B cell (primary cell): ENCODE data around the gene NGEF. TPM values are rescaled to one million over a fixed set of nuclear protein-coding genes. Genes with fewer than 3 reads are reported as not detected.

Experiments
- ATAC-seq: fragments of 200-7000 bp; cut with Tn5 transposase; one replicate; pipeline ENCODE4 v1.10.0; 2021; ENCODE audit warnings: low read depth, mild to moderate bottlenecking, moderate number of reproducible peaks, moderate library complexity
- CTCF ChIA-PET: fragments of 350-600 bp; sonication (Branson Sonifier 250); formaldehyde crosslinking; loops from one replicate; lab custom pipeline; 2021; ENCODE audit warnings: antibody characterized with exemption, inconsistent platforms; lab: Charles Lee
- POLR2A ChIA-PET: fragments of 350-600 bp; sonication (Branson Sonifier 250); formaldehyde crosslinking; loops from one replicate; lab custom pipeline; 2021; ENCODE audit warnings: antibody characterized with exemption; lab: Charles Lee
- DNase-seq: peaks from one replicate; pipeline ENCODE4 v3.0.0; 2013
- H2AFZ ChIP-seq: 2 replicates; pipeline ENCODE4 v1.6.1; 2012; ENCODE audit warnings: mild to moderate bottlenecking, low read depth, low read length; ENCODE audit not compliant: insufficient read depth, poor library complexity, severe bottlenecking
- H3K27ac ChIP-seq, 2 donors: 1 replicate in 1 of 2; 2 replicates in 1 of 2; pipeline ENCODE4 v1.5.1; 2012 to 2013; ENCODE audit warnings: low read length in 2 of 2, mild to moderate bottlenecking in 2 of 2, moderate library complexity in 1 of 2
- H3K27me3 ChIP-seq, 4 experiments: fragments of 200-600 bp in 1 of 4; sonication (generic) in 1 of 4; replicated peaks in 1 of 4; 1 replicate in 2 of 4; 2 replicates in 2 of 4; pipeline versions ENCODE4 v1.6.1 to v1.7.0; 2013 to 2016; ENCODE audit warnings: low read length in 3 of 4, mild to moderate bottlenecking in 2 of 4, mixed read lengths in 1 of 4, moderate library complexity in 1 of 4; ENCODE audit not compliant: insufficient read depth in 4 of 4, control insufficient read depth in 3 of 4; ENCODE audit errors: control extremely low read depth in 1 of 4
- H3K36me3 ChIP-seq, 2 experiments: replicated peaks in 1 of 2; 1 replicate in 1 of 2; 2 replicates in 1 of 2; pipeline versions ENCODE4 v1.6.1 to v1.7.1; 2013; ENCODE audit warnings: low read length in 1 of 2; ENCODE audit not compliant: insufficient read depth in 2 of 2, control insufficient read depth in 1 of 2; ENCODE audit errors: control extremely low read depth in 1 of 2, extremely low read depth in 1 of 2
- H3K4me1 ChIP-seq, 2 donors: fragments of 200-600 bp in 1 of 2; sonication (generic) in 1 of 2; 1 replicate in 1 of 2; 2 replicates in 1 of 2; pipeline versions ENCODE4 v1.5.1 to v1.6.1; 2013 to 2017; ENCODE audit warnings: low read length in 2 of 2; ENCODE audit not compliant: control insufficient read depth in 2 of 2, insufficient read depth in 2 of 2
- H3K4me2 ChIP-seq: replicated peaks from 2 replicates; pipeline ENCODE3; 2012; ENCODE audit warnings: mild to moderate bottlenecking, low read depth, low read length; ENCODE audit not compliant: poor library complexity, severe bottlenecking
- H3K4me3 ChIP-seq, 5 experiments: fragments of 200-600 bp in 1 of 5; sonication (generic) in 1 of 5; 1 replicate in 3 of 5; 2 replicates in 2 of 5; pipeline versions ENCODE4 v1.5.1 to v1.7.0; 2011 to 2016; ENCODE audit warnings: low read length in 4 of 5, mild to moderate bottlenecking in 4 of 5, low read depth in 2 of 5, control low read depth in 1 of 5, moderate library complexity in 1 of 5; ENCODE audit not compliant: insufficient read depth in 1 of 5; ENCODE audit errors: control extremely low read depth in 1 of 5, extremely low read depth in 1 of 5
- H3K79me2 ChIP-seq: fragments of 200-600 bp; sonication (generic); one replicate; pipeline ENCODE4 v1.6.0; 2016; ENCODE audit warnings: low read length; ENCODE audit not compliant: control insufficient read depth, insufficient read depth
- H3K9ac ChIP-seq: fragments of 200-600 bp; sonication (generic); 2 replicates; pipeline ENCODE4 v1.6.1; 2017; ENCODE audit warnings: mild to moderate bottlenecking, low read length, moderate library complexity
- H3K9me3 ChIP-seq, 3 donors: one replicate each; pipeline versions ENCODE4 v1.6.1 to v1.7.1; 2013; ENCODE audit warnings: low read length in 2 of 3; ENCODE audit not compliant: control insufficient read depth in 2 of 3, insufficient read depth in 1 of 3; ENCODE audit errors: control extremely low read depth in 1 of 3
- H4K20me1 ChIP-seq: 2 replicates; pipeline ENCODE4 v1.6.0; 2012; ENCODE audit warnings: mild to moderate bottlenecking, low read length; ENCODE audit not compliant: insufficient read depth, control insufficient read depth, poor library complexity, severe bottlenecking
- H3K27ac Mint-ChIP-seq: one replicate; pipeline ENCODE4 v1.8.0; 2021; ENCODE audit warnings: mixed read lengths
- H3K27me3 Mint-ChIP-seq: one replicate; pipeline ENCODE4 v1.8.0; 2021; ENCODE audit warnings: mixed read lengths
- H3K4me1 Mint-ChIP-seq: one replicate; pipeline ENCODE4 v1.8.0; 2021; ENCODE audit warnings: mixed read lengths
- H3K4me3 Mint-ChIP-seq: one replicate; pipeline ENCODE4 v1.8.0; 2021; ENCODE audit warnings: mixed read lengths
- H3K9me3 Mint-ChIP-seq: one replicate; pipeline ENCODE4 v1.8.0; 2022; ENCODE audit warnings: mixed read lengths; ENCODE audit not compliant: insufficient read depth
- EZH2 ChIP-seq: IDR thresholded peaks from 2 replicates; pipeline ENCODE4 v1.6.1; 2012; ENCODE audit warnings: borderline replicate concordance, low read depth, mild to moderate bottlenecking, moderate library complexity, low read length; ENCODE audit not compliant: insufficient read depth, poor library complexity, severe bottlenecking
- WGBS: methylation state at CpG from one replicate; pipeline ENCODE4 v1.1.5; 2013; ENCODE audit warnings: missing lambda C conversion rate; ENCODE audit not compliant: insufficient coverage; 5-methylcytosine and 5-hydroxymethylcytosine counted together
- intact Hi-C: fragments of 100-400 bp; cut with micrococcal nuclease; formaldehyde crosslinking; loops from one replicate; pipeline ENCODE4 v1.10.0; 2022
- polyA plus RNA-seq: library from polyadenylated mRNA; depleted of rRNA; stranded (reverse); fragments of >200 nt; gene quantifications from 2 replicates; pipeline ENCODE4 v1.2.3, GENCODE V29; 2012
- total RNA-seq, 2 donors: library from RNA; stranded (reverse); fragments of 120-200 nt in 1 of 2; gene quantifications; 1 replicate in 1 of 2; 2 replicates in 1 of 2; pipeline versions ENCODE4 v1.2.3 to v1.2.4, GENCODE V29; 2013 to 2022
- TF ChIP-seq, protein P1 (sequence below): fragments of 200-600 bp; IDR thresholded peaks from one replicate; pipeline ENCODE4 v1.8.0; 2022; ENCODE audit warnings: antibody characterized with exemption, mild to moderate bottlenecking

Gene NGEF
- total and polyA plus RNA-seq, 2 donors (not counting 1 experiment from before 2014, with no cell fraction given): not detected

DNA sequence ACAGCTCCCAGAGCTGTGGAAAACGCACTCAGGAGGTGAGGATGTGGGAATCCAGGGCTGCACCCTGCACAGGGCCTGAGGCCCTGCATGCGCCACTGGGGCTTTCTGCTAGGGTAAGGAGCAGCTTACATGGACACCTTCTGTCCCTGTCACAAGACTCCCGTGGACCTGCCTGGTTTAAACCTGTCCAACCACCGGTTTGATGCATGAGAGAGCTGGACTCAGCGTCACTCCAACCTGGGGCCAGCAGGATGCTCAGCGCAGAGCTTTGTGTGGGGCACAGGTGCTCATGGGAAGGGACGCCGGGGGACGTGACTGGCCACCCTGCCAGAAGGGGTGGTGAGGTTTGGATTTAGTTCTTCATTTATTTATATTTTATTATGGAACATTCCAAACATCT lies 118.8 kb downstream of the NGEF start:
- DNase-seq (no peak), ATAC-seq (no peak)
- Histone ChIP-seq H2AFZ (no peak overlapping the region), H3K9ac (no peak overlapping the region), H3K27me3 (peaks cover 0 to 10% (median 0%) of the 10 kb centered on the region in 4 experiments), H3K4me3 (no peak overlapping the region), H3K4me1 (no peaks in the 10 kb centered on the region), H4K20me1 (no peaks in the 10 kb centered on the region), H3K27ac (no peak overlapping the region), H3K79me2 (no peaks in the 10 kb centered on the region), H3K36me3 (no peaks in the 10 kb centered on the region), H3K4me2 (no peak overlapping the region), H3K9me3 (no peaks in the 10 kb centered on the region)
- ChIA-PET CTCF (no interaction called here), POLR2A (no interaction called here)
- H3K9me3 Mint-ChIP-seq: no peaks in the 10 kb centered on the region
- H3K27me3 Mint-ChIP-seq: peaks cover 27% of the 10 kb centered on the region
- 97% methylated on average over 5 of the region's 9 CpGs for WGBS
- H3K27ac Mint-ChIP-seq: no peak overlapping the region
- H3K4me3 Mint-ChIP-seq: no peak overlapping the region
- intact Hi-C loops: no loop called here
- H3K4me1 Mint-ChIP-seq: no peaks in the 10 kb centered on the region
- no peak for TF ChIP-seq EZH2

DNA sequence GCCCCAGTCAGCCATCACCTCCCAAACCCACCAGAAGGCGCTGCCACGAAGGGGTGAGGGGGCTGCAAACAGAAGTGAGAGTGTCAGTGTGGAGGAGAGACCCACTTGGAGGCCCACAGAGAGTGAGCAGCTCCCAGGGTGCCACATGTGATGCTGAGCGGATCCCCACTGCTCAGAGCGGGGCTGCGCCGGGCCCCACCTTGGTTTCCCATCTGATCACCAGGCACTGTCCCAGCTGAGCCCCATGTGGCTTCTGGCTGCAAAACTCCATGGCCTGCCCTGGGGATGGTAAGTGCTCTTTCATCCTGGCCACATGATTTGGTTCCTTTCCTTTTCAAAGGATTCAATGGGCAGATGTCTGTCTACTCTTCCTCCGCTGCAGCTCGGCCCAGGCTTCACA lies 119.2 kb downstream of the NGEF start:
- Histone ChIP-seq H3K9me3 (no peaks in the 10 kb centered on the region), H4K20me1 (no peaks in the 10 kb centered on the region), H3K4me3 (no peak overlapping the region), H3K4me1 (no peaks in the 10 kb centered on the region), H2AFZ (no peak overlapping the region), H3K79me2 (no peaks in the 10 kb centered on the region), H3K27ac (no peak overlapping the region), H3K36me3 (no peaks in the 10 kb centered on the region), H3K9ac (no peak overlapping the region), H3K27me3 (peaks cover 0 to 10% (median 0%) of the 10 kb centered on the region in 4 experiments), H3K4me2 (no peak overlapping the region)
- Mint-ChIP-seq H3K4me1 (no peaks in the 10 kb centered on the region), H3K27me3 (peaks cover 27% of the 10 kb centered on the region), H3K4me3 (no peak overlapping the region), H3K27ac (no peak overlapping the region), H3K9me3 (no peaks in the 10 kb centered on the region)
- intact Hi-C loops: no loop called here
- WGBS: over 99% methylated on average over 8 of the region's 8 CpGs
- CTCF ChIA-PET: no interaction called here
- POLR2A ChIA-PET: no interaction called here
- ATAC-seq (no peak), DNase-seq (no peak)
- TF ChIP-seq, protein P1, sequence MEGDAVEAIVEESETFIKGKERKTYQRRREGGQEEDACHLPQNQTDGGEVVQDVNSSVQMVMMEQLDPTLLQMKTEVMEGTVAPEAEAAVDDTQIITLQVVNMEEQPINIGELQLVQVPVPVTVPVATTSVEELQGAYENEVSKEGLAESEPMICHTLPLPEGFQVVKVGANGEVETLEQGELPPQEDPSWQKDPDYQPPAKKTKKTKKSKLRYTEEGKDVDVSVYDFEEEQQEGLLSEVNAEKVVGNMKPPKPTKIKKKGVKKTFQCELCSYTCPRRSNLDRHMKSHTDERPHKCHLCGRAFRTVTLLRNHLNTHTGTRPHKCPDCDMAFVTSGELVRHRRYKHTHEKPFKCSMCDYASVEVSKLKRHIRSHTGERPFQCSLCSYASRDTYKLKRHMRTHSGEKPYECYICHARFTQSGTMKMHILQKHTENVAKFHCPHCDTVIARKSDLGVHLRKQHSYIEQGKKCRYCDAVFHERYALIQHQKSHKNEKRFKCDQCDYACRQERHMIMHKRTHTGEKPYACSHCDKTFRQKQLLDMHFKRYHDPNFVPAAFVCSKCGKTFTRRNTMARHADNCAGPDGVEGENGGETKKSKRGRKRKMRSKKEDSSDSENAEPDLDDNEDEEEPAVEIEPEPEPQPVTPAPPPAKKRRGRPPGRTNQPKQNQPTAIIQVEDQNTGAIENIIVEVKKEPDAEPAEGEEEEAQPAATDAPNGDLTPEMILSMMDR: no peak
- no peak for TF ChIP-seq EZH2
